22Rv1 (cell line): Measurements from ENCODE around the gene VWA1.

Experiments
- CTCF ChIP-seq: fragments of 450-650 bp; IDR thresholded peaks from 2 replicates; pipeline ENCODE4 v1.5.1; 2017; ENCODE audit warnings: mild to moderate bottlenecking
- ZFX ChIP-seq: fragments of 450-650 bp; IDR thresholded peaks from 2 replicates; pipeline ENCODE4 v1.6.1; 2017; ENCODE audit warnings: antibody characterized with exemption, borderline replicate concordance

DNA sequence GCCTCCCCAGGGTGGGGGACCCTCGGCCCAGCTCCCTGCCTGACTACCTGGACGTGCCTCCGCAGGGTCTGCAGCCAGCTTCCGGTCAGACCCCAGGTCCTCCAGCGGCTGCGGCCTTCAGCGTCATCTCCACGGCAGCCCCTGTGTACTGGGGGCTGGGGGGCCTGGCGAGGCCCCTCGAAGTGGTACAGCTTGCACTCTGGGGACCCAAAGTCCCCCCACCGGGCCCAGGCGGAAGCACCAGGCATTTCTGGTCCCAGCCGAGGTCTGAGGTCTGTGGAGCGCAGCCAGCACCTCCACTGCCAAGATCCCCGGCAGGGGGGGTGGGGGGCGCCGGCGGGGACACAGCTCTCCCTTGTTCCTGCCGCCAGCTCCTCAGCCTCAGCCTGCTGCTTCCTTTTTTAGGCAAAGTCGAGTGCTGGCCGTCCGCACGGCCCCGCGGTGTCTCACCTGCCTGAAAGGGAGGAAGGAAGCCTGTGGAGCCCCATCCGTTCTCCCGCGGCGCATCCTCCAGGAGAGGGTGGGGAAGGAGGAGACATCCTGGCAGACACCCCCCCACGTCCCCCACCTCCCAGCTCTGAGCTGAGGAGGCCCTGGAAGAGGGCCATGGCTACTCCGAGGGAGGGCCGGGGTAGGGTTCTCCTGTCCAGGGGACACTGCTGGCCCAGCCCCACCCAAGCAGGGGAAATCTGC lies 1.2 kb upstream of the VWA1 start:
- TF ChIP-seq CTCF (no peak), ZFX (no peak)
